ENCODE results near the gene NKTR.

DNA sequence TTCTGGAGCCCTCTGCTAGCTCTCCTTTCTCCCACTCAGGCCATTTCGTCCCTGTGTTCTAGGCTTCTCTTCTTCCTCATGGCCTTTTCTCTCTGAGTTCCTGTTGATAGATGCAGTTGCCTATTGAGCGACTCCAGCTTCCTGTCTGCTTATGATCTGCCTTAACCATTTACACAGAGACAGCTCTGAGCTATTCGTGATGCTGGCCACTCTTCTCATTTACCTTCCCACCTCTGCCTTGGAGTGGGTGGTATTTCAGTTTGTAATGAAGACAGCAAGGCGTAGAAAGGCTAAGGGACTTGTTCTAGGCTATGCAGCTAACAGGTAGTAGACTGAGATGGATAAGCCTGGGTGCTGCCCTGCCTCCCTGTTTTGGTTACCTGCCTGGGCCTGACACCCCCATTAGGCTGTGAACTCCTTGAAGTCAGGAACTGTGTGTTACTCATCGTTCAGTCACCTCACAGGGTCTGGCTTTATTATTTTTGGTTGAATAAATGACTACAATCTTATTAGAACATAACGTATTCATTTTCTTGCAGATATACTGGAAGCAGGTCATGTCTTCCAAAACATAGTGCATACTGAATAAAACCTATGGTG, 40.4 kb downstream of the NKTR start:
- TF ChIP-seq, protein P1, sequence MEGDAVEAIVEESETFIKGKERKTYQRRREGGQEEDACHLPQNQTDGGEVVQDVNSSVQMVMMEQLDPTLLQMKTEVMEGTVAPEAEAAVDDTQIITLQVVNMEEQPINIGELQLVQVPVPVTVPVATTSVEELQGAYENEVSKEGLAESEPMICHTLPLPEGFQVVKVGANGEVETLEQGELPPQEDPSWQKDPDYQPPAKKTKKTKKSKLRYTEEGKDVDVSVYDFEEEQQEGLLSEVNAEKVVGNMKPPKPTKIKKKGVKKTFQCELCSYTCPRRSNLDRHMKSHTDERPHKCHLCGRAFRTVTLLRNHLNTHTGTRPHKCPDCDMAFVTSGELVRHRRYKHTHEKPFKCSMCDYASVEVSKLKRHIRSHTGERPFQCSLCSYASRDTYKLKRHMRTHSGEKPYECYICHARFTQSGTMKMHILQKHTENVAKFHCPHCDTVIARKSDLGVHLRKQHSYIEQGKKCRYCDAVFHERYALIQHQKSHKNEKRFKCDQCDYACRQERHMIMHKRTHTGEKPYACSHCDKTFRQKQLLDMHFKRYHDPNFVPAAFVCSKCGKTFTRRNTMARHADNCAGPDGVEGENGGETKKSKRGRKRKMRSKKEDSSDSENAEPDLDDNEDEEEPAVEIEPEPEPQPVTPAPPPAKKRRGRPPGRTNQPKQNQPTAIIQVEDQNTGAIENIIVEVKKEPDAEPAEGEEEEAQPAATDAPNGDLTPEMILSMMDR (IDR thresholded peaks at IDR 0.05; ENCODE audit: poor library complexity, severe bottlenecking) = no peak
- no peak for TF ChIP-seq EZH2 (IDR thresholded peaks at IDR 0.05; ENCODE audit: borderline replicate concordance, insufficient read depth, low read length, poor library complexity, severe bottlenecking)
- no peak for TF ChIP-seq SMC3 (conservative IDR thresholded peaks at IDR 0.05; ENCODE audit: poor library complexity)
- no peak for TF ChIP-seq POLR2AphosphoS5 (IDR thresholded peaks at IDR 0.05)
- TF ChIP-seq, protein P2, sequence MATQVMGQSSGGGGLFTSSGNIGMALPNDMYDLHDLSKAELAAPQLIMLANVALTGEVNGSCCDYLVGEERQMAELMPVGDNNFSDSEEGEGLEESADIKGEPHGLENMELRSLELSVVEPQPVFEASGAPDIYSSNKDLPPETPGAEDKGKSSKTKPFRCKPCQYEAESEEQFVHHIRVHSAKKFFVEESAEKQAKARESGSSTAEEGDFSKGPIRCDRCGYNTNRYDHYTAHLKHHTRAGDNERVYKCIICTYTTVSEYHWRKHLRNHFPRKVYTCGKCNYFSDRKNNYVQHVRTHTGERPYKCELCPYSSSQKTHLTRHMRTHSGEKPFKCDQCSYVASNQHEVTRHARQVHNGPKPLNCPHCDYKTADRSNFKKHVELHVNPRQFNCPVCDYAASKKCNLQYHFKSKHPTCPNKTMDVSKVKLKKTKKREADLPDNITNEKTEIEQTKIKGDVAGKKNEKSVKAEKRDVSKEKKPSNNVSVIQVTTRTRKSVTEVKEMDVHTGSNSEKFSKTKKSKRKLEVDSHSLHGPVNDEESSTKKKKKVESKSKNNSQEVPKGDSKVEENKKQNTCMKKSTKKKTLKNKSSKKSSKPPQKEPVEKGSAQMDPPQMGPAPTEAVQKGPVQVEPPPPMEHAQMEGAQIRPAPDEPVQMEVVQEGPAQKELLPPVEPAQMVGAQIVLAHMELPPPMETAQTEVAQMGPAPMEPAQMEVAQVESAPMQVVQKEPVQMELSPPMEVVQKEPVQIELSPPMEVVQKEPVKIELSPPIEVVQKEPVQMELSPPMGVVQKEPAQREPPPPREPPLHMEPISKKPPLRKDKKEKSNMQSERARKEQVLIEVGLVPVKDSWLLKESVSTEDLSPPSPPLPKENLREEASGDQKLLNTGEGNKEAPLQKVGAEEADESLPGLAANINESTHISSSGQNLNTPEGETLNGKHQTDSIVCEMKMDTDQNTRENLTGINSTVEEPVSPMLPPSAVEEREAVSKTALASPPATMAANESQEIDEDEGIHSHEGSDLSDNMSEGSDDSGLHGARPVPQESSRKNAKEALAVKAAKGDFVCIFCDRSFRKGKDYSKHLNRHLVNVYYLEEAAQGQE (IDR thresholded peaks at IDR 0.05; ENCODE audit: borderline replicate concordance) = no peak
- TF ChIP-seq EP300 (conservative IDR thresholded peaks at IDR 0.05; ENCODE audit: poor library complexity, severe bottlenecking) = no peak

Data from neural cell (in vitro differentiated cells).